Endothelial cell of umbilical vein (primary cell): ENCODE measurements around the gene TYRO3. TPM values are rescaled to one million over a fixed set of nuclear protein-coding genes. Genes with fewer than 3 reads are reported as not detected.

Source experiments
- BruUV-seq: library from RNA; stranded (reverse); fragments of 400-500 nt; replicated peaks from 2 replicates; lab custom pipeline; 2021; lab: Mats Ljungman, UMichigan
- CTCF ChIA-PET: fragments of 300-600, 350-600 bp; sonication (Branson Sonifier 250); formaldehyde crosslinking; loops from one replicate; lab custom pipeline; 2021; ENCODE audit warnings: antibody characterized with exemption, inconsistent platforms; lab: Charles Lee
- POLR2A ChIA-PET: fragments of 300-600, 350-600 bp; sonication (Branson Sonifier 250); formaldehyde crosslinking; loops from one replicate; lab custom pipeline; 2021; ENCODE audit warnings: antibody characterized with exemption, inconsistent platforms; lab: Charles Lee
- DNase-seq: peaks from one replicate; pipeline ENCODE4 v3.0.0-alpha.2; 2011; ENCODE audit warnings: low read depth, low spot score
- FAIRE-seq: peaks from 2 replicates; lab custom pipeline; 2011; peaks lifted over from hg19 to GRCh38; lab: Jason Lieb, UNC
- H2AFZ ChIP-seq: 2 replicates; pipeline ENCODE4 v1.6.0; 2012; ENCODE audit warnings: low read depth, low read length, control low read depth, inconsistent platforms
- H3K27ac ChIP-seq: 2 replicates; pipeline ENCODE4 v1.5.1; 2011; ENCODE audit warnings: low read depth, mild to moderate bottlenecking, control low read depth, low read length, moderate library complexity; ENCODE audit not compliant: insufficient read depth
- H3K27me3 ChIP-seq, 2 experiments: 2 replicates each; pipeline versions ENCODE4 v1.6.0 to v1.6.1; 2011; ENCODE audit warnings: low read length in 2 of 2, mixed read lengths in 1 of 2; ENCODE audit not compliant: control insufficient read depth in 2 of 2, insufficient read depth in 2 of 2
- H3K36me3 ChIP-seq, 2 experiments: 2 replicates in 1 of 2; 3 replicates in 1 of 2; pipeline ENCODE4 v1.5.1; 2011; ENCODE audit warnings: low read length in 2 of 2, mild to moderate bottlenecking in 1 of 2, moderate library complexity in 1 of 2; ENCODE audit not compliant: control insufficient read depth in 2 of 2, insufficient read depth in 2 of 2; ENCODE audit errors: extremely low read depth in 1 of 2
- H3K4me1 ChIP-seq: 3 replicates; pipeline ENCODE4 v1.5.1; 2011; ENCODE audit warnings: mild to moderate bottlenecking, low read length; ENCODE audit not compliant: control insufficient read depth, insufficient read depth; ENCODE audit errors: extremely low read depth
- H3K4me2 ChIP-seq: 2 replicates; pipeline ENCODE4 v1.6.1; 2011; ENCODE audit warnings: low read length, control low read depth, mixed read lengths; ENCODE audit not compliant: insufficient read depth
- H3K4me3 ChIP-seq, 3 experiments: fragments of 200-600 bp in 1 of 3; sonication (generic), shearing (Covaris generic) in 1 of 3; replicated peaks in 1 of 3; 2 replicates each; pipeline ENCODE4 v1.5.1; 2011 to 2016; ENCODE audit warnings: control low read depth in 3 of 3, low read length in 3 of 3, mild to moderate bottlenecking in 2 of 3, inconsistent platforms in 1 of 3, low read depth in 1 of 3, moderate library complexity in 1 of 3; ENCODE audit not compliant: insufficient read depth in 1 of 3
- H3K79me2 ChIP-seq: 2 replicates; pipeline ENCODE4 v1.6.0; 2012; ENCODE audit warnings: low read length, inconsistent platforms; ENCODE audit not compliant: control insufficient read depth, insufficient read depth
- H3K9ac ChIP-seq: replicated peaks from 2 replicates; pipeline ENCODE3; 2011; ENCODE audit warnings: low read length, control low read depth; ENCODE audit not compliant: insufficient read depth; ENCODE audit errors: extremely low read depth
- H3K9me1 ChIP-seq: replicated peaks from 3 replicates; pipeline ENCODE4 v1.6.0; 2011; ENCODE audit warnings: mild to moderate bottlenecking, low read length; ENCODE audit not compliant: control insufficient read depth, insufficient read depth; ENCODE audit errors: extremely low read depth
- H3K9me3 ChIP-seq: replicated peaks from 2 replicates; pipeline ENCODE4 v1.5.1; 2012; ENCODE audit warnings: low read length, inconsistent platforms; ENCODE audit not compliant: control insufficient read depth, insufficient read depth
- H4K20me1 ChIP-seq: replicated peaks from 2 replicates; pipeline ENCODE3; 2011; ENCODE audit warnings: mild to moderate bottlenecking, low read length; ENCODE audit not compliant: control insufficient read depth, insufficient read depth; ENCODE audit errors: extremely low read depth
- CTCF ChIP-seq, 2 donors: IDR thresholded peaks; 1 replicate in 1 of 2; 2 replicates in 1 of 2; pipeline ENCODE4 v1.5.1; 2011; ENCODE audit warnings: low read length in 2 of 2, mild to moderate bottlenecking in 2 of 2, moderate library complexity in 2 of 2, control low read depth in 1 of 2, inconsistent platforms in 1 of 2, low read depth in 1 of 2; ENCODE audit not compliant: insufficient read depth in 1 of 2; ENCODE audit errors: extremely low read depth in 1 of 2
- EZH2 ChIP-seq: IDR thresholded peaks from 2 replicates; pipeline ENCODE4 v1.6.1; 2012; ENCODE audit warnings: borderline replicate concordance, low read depth, mild to moderate bottlenecking, moderate library complexity, low read length, inconsistent platforms; ENCODE audit not compliant: severe bottlenecking
- FOS ChIP-seq: IDR thresholded peaks from 2 replicates; pipeline ENCODE4 v1.6.1; 2011; ENCODE audit warnings: mild to moderate bottlenecking, low read length, moderate library complexity, borderline replicate concordance; ENCODE audit not compliant: insufficient read depth
- GATA2 ChIP-seq: IDR thresholded peaks from 2 replicates; pipeline ENCODE4 v1.7.0; 2011; ENCODE audit warnings: low read depth, mild to moderate bottlenecking, moderate library complexity, mixed read lengths, low read length; ENCODE audit not compliant: insufficient read length, insufficient read depth
- JUN ChIP-seq: IDR thresholded peaks from 2 replicates; pipeline ENCODE4 v1.6.1; 2011; ENCODE audit warnings: borderline replicate concordance, low read depth; ENCODE audit not compliant: insufficient read length, insufficient read depth
- MAX ChIP-seq: IDR thresholded peaks from 2 replicates; pipeline ENCODE4 v1.6.1; 2011; ENCODE audit not compliant: insufficient read depth, insufficient read length
- MYC ChIP-seq: IDR thresholded peaks from one replicate; pipeline ENCODE4 v1.6.1; 2011; ENCODE audit warnings: mild to moderate bottlenecking, low read depth, low read length
- POLR2A ChIP-seq: IDR thresholded peaks from 2 replicates; pipeline ENCODE4 v1.6.1; 2012; ENCODE audit warnings: low read depth, mild to moderate bottlenecking, control low read depth, low read length
- POLR2AphosphoS5 ChIP-seq: IDR thresholded peaks from 2 replicates; pipeline ENCODE4 v1.6.1; 2012; ENCODE audit warnings: low read depth, mild to moderate bottlenecking, control low read depth, low read length, moderate library complexity; ENCODE audit not compliant: insufficient read depth
- dilution Hi-C: fragments of 300-500 bp; cut with MboI; formaldehyde crosslinking; loops from one replicate; pipeline ENCODE4 v1.15.0; 2019; ENCODE audit warnings: low sequenced_read_pairs; ENCODE audit not compliant: extremely low pct_ligation_motif_present
- intact Hi-C: fragments of 100-400 bp; cut with micrococcal nuclease; formaldehyde crosslinking; loops from one replicate; pipeline ENCODE4 v1.10.0; 2022
- polyA plus RNA-seq, 4 experiments: library from polyadenylated mRNA; depleted of rRNA in 3 of 4; stranded (reverse) in 3 of 4; unstranded in 1 of 4; fragments of >200 nt; gene quantifications; 2 replicates each; pipeline versions ENCODE4 v1.2.1 to v1.2.3, GENCODE V29; 2011 to 2012; ENCODE audit warnings: missing spikeins in 1 of 4
- total RNA-seq: library from RNA; stranded (reverse); gene quantifications from 2 replicates; pipeline ENCODE4 v1.2.3, GENCODE V29; 2021

Gene TYRO3
- total and polyA plus RNA-seq, 2 donors (not counting 3 experiments of a cell fraction or from before 2014, with no cell fraction given): 14.1 to 14.5 TPM

GRCh38 chr15:41544650-41545015, 14.4 kb upstream of the TYRO3 start:
- POLR2A ChIA-PET: interaction anchor here (0.9 to 1.4 kb wide), 2 partner anchors 10 to 59 kb away, joined by 4 to 10 read pairs; no protein-coding TSS in a partner anchor
- no peak overlapping the region for H3K4me3 ChIP-seq

GRCh38 chr15:41545218-41545617, 13.8 kb upstream of the TYRO3 start:
- Histone ChIP-seq H2AFZ (no peak overlapping the region), H3K36me3 (no peaks in the 10 kb centered on the region), H3K27ac (no peak overlapping the region), H3K4me1 (peaks cover 6% of the 10 kb centered on the region), H3K9me3 (no peaks in the 10 kb centered on the region), H4K20me1 (no peaks in the 10 kb centered on the region), H3K4me3 (no peak overlapping the region), H3K79me2 (peaks cover 10% of the 10 kb centered on the region), H3K4me2 (no peak overlapping the region), H3K9ac (no peak overlapping the region), H3K9me1 (no peaks in the 10 kb centered on the region), H3K27me3 (no peaks in the 10 kb centered on the region)
- TF ChIP-seq POLR2A: no peak
- TF ChIP-seq MAX: no peak
- no peak for TF ChIP-seq POLR2AphosphoS5
- no peak for TF ChIP-seq CTCF (IDR thresholded peaks at IDR 0.05; ENCODE audit: extremely low read depth in 1 of 2, insufficient read depth in 1 of 2, low read depth in 1 of 2, low read length in 2 of 2)
- TF ChIP-seq EZH2: no peak
- TF ChIP-seq FOS: no peak
- no peak for TF ChIP-seq JUN
- no peak for TF ChIP-seq GATA2
- no peak for TF ChIP-seq MYC
- no peak for FAIRE-seq
- dilution Hi-C loops (no loop called here), intact Hi-C loops (no loop called here)
- ChIA-PET POLR2A (interaction anchor here (0.6 kb wide), 1 partner anchor 76 kb away, joined by 5 read pairs; no protein-coding TSS in a partner anchor), CTCF (interaction anchor here (0.6 to 3.0 kb wide), 4 partner anchors 12 to 956 kb away, joined by 3 to 13 read pairs (median 7); no protein-coding TSS in a partner anchor)
- no TSS peak for BruUV-seq
- DNase-seq: no peak

More at GRCh38 chr15:41544650-41545015, 14.4 kb upstream of the TYRO3 start:
- no peaks in the 10 kb centered on the region for H3K9me1 ChIP-seq
- H3K4me2 ChIP-seq: no peak overlapping the region
- no TSS peak for BruUV-seq
- dilution Hi-C loops: no loop called here
- no peaks in the 10 kb centered on the region for H3K9me3 ChIP-seq
- FAIRE-seq (no peak), DNase-seq (no peak)
- H3K27ac ChIP-seq: no peak overlapping the region
- CTCF ChIA-PET: interaction anchor here (0.6 to 3.0 kb wide), 8 partner anchors 11 to 955 kb away, joined by 3 to 13 read pairs (median 5); no protein-coding TSS in a partner anchor
- H4K20me1 ChIP-seq: no peaks in the 10 kb centered on the region
- H3K36me3 ChIP-seq: no peaks in the 10 kb centered on the region
- peaks cover 6% of the 10 kb centered on the region for H3K4me1 ChIP-seq
- intact Hi-C loops: loop anchor here (1.0 to 5.0 kb wide), 3 partner anchors 13 to 42 kb away; no protein-coding TSS in a partner anchor
- H3K27me3 ChIP-seq: no peaks in the 10 kb centered on the region
- H3K9ac ChIP-seq: no peak overlapping the region
- TF ChIP-seq JUN (no peak), POLR2AphosphoS5 (no peak), FOS (no peak), EZH2 (no peak), POLR2A (no peak)
- H2AFZ ChIP-seq: no peak overlapping the region
- H3K79me2 ChIP-seq: peaks cover 10% of the 10 kb centered on the region
